Measurements from ENCODE around the gene S100A16. TPM values are rescaled to one million over a fixed set of nuclear protein-coding genes. Genes with fewer than 3 reads are reported as not detected.
"Not testable (repeated sequence)": the region's sequence is repeated elsewhere in the genome, so short reads cannot be mapped to it uniquely, and the experiment has no call there.

Gene S100A16
- total RNA-seq, 2 donors from 2014 or later = 20.1 to 42.5 TPM

DNA sequence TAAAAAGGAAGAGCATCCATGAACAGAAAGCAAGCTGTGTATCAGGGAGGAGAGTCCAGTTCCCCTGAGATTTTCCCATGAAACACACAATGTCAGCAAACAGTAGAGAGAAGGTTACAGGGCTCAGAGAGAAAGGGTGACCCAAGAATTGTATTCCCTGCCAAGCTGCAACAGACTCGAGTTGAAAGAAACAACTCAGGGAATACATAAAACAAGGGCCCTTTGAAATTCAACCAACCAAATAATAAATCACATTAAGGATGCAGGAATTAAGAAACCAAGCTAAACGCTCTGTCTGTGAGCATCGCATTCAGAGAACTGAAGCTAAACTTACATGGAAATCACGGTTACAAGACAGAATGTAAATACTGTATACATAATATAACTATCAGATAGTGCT is 20.2 kb downstream of the S100A16 start:
- H3K27ac ChIP-seq = no peak overlapping the region
- DNase-seq (no peak), ATAC-seq (no peak)
- WGBS, 2 donors = 45 to 57% methylated on average over 4 of the region's 4 CpGs
- H3K4me1 ChIP-seq = peaks cover 5% of the 10 kb centered on the region
- no peaks in the 10 kb centered on the region for H3K36me3 ChIP-seq (replicated peaks in 1 of 2; ENCODE audit: insufficient read depth in 1 of 2, low read depth in 2 of 2)
- TF ChIP-seq POLR2A (IDR thresholded peaks at IDR 0.05) = no peak
- no peak for TF ChIP-seq CTCF (IDR thresholded peaks at IDR 0.05)
- H3K9me3 ChIP-seq = no peaks in the 10 kb centered on the region
- no peak overlapping the region for H3K4me3 ChIP-seq
- intact Hi-C loops (cut with DNase I) = no loop called here
- H3K27me3 ChIP-seq = no peaks in the 10 kb centered on the region

GRCh38 chr1:153588482-153588881 is 24.5 kb downstream of the S100A16 start:
- H3K36me3 ChIP-seq (replicated peaks in 1 of 2; ENCODE audit: insufficient read depth in 1 of 2, low read depth in 2 of 2) = no peaks in the 10 kb centered on the region
- ATAC-seq (no peak), DNase-seq (no peak)
- H3K4me1 ChIP-seq = peaks cover 5% of the 10 kb centered on the region
- 65 to 82% methylated on average over 2 of the region's 2 CpGs for WGBS, 2 donors
- no peaks in the 10 kb centered on the region for H3K9me3 ChIP-seq
- no peaks in the 10 kb centered on the region for H3K27me3 ChIP-seq
- no peak overlapping the region for H3K4me3 ChIP-seq
- intact Hi-C loops (cut with DNase I) = no loop called here
- H3K27ac ChIP-seq = no peak overlapping the region
- TF ChIP-seq POLR2A (IDR thresholded peaks at IDR 0.05) = no peak
- no peak for TF ChIP-seq CTCF (IDR thresholded peaks at IDR 0.05)

- H3K4me1 ChIP-seq; DNase-seq; H3K4me3 ChIP-seq; ATAC-seq; intact Hi-C loops (cut with DNase I); H3K36me3 ChIP-seq (replicated peaks in 1 of 2; ENCODE audit: insufficient read depth in 1 of 2, low read depth in 2 of 2); H3K27ac ChIP-seq; H3K27me3 ChIP-seq; H3K9me3 ChIP-seq: not testable (repeated sequence)
- WGBS, 2 donors = 87 to 95% methylated on average over 10 of the region's 10 CpGs
Observed at GRCh38 chr1:153588033-153588432, 24.9 kb downstream of the S100A16 start.

DNA sequence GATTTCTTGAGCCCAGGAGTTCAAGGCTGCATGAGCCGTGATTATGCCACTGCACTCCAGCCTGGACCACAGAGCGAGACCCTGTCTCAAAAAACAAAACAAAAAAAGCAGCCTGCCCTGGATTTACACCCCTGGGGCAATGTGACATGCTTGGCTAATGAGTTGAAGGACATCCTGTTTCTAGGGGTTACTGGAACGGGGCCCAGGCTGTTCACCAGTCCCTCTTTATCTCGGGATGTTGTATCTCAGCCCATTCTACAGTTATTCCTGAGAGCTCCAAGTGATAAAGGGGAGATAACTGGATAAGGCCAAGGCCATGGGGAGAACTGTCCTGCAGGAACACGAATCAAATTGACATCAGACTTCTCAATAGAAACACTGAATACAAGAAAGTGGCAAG is 25.6 kb downstream of the S100A16 start:
- Histone ChIP-seq H3K36me3 (replicated peaks in 1 of 2; ENCODE audit: insufficient read depth in 1 of 2, low read depth in 2 of 2) (no peaks in the 10 kb centered on the region), H3K27me3 (no peaks in the 10 kb centered on the region), H3K9me3 (no peaks in the 10 kb centered on the region), H3K4me1 (no peaks in the 10 kb centered on the region), H3K27ac (no peak overlapping the region), H3K4me3 (no peak overlapping the region)
- WGBS, 2 donors = 45 to 57% methylated on average over 5 of the region's 5 CpGs
- DNase-seq (no peak), ATAC-seq (no peak)
- no peak for TF ChIP-seq POLR2A (IDR thresholded peaks at IDR 0.05)
- no peak for TF ChIP-seq CTCF (IDR thresholded peaks at IDR 0.05)
- intact Hi-C loops (cut with DNase I) = no loop called here

GRCh38 chr1:153586347-153586746 is 26.6 kb downstream of the S100A16 start:
- no peak overlapping the region for H3K4me3 ChIP-seq
- intact Hi-C loops (cut with DNase I) = no loop called here
- WGBS, 2 donors = 54 to 73% methylated on average over 1 of the region's 1 CpG

More at GRCh38 chr1:153586347-153586746, 26.6 kb downstream of the S100A16 start:
- ATAC-seq (no peak), DNase-seq (no peak)
- H3K9me3 ChIP-seq = no peaks in the 10 kb centered on the region
- no peaks in the 10 kb centered on the region for H3K27me3 ChIP-seq
- H3K4me1 ChIP-seq = no peaks in the 10 kb centered on the region
- TF ChIP-seq CTCF (IDR thresholded peaks at IDR 0.05) (no peak), POLR2A (IDR thresholded peaks at IDR 0.05) (no peak)
- H3K36me3 ChIP-seq (replicated peaks in 1 of 2; ENCODE audit: insufficient read depth in 1 of 2, low read depth in 2 of 2) = no peaks in the 10 kb centered on the region
- H3K27ac ChIP-seq = no peak overlapping the region

Data from body of pancreas (tissue), 4 donors.